Ishikawa (cell line): Measurements from ENCODE around the gene GDAP1L1.

Source experiments
- CEBPB ChIP-seq: IDR thresholded peaks from 2 replicates; pipeline ENCODE4 v1.6.1; 2012
- CREB1 ChIP-seq: IDR thresholded peaks from 2 replicates; pipeline ENCODE4 v1.6.1; 2012; ENCODE audit warnings: low read depth
- EGR1 ChIP-seq: IDR thresholded peaks from 2 replicates; pipeline ENCODE4 v1.6.1; 2012
- EP300 ChIP-seq: IDR thresholded peaks from 2 replicates; pipeline ENCODE4 v1.6.1; 2012; ENCODE audit warnings: borderline replicate concordance
- FOXM1 ChIP-seq: IDR thresholded peaks from 2 replicates; pipeline ENCODE4 v1.6.1; 2012; ENCODE audit warnings: low read depth, borderline replicate concordance
- MAX ChIP-seq: IDR thresholded peaks from 2 replicates; pipeline ENCODE4 v1.6.1; 2012
- NFIC ChIP-seq: IDR thresholded peaks from 2 replicates; pipeline ENCODE4 v1.6.1; 2012
- RAD21 ChIP-seq: IDR thresholded peaks from 2 replicates; pipeline ENCODE4 v1.6.1; 2012; ENCODE audit warnings: low read depth
- REST ChIP-seq: IDR thresholded peaks from 2 replicates; pipeline ENCODE4 v1.6.1; 2012; ENCODE audit warnings: low read depth, mild to moderate bottlenecking
- TAF1 ChIP-seq: IDR thresholded peaks from 2 replicates; pipeline ENCODE4 v1.6.1; 2012; ENCODE audit warnings: low read depth, mild to moderate bottlenecking
- TCF12 ChIP-seq: IDR thresholded peaks from 2 replicates; pipeline ENCODE4 v1.6.1; 2012; ENCODE audit warnings: low read depth
- TEAD4 ChIP-seq: IDR thresholded peaks from 2 replicates; pipeline ENCODE4 v1.6.1; 2012
- YY1 ChIP-seq: IDR thresholded peaks from 2 replicates; pipeline ENCODE4 v1.6.1; 2012; ENCODE audit warnings: low read depth
- ZBTB7A ChIP-seq: IDR thresholded peaks from 2 replicates; pipeline ENCODE4 v1.6.1; 2012; ENCODE audit warnings: low read depth
- TF ChIP-seq, protein P1 (sequence below): IDR thresholded peaks from 2 replicates; pipeline ENCODE4 v1.6.1; 2012

GDAP1L1 gene

DNA sequence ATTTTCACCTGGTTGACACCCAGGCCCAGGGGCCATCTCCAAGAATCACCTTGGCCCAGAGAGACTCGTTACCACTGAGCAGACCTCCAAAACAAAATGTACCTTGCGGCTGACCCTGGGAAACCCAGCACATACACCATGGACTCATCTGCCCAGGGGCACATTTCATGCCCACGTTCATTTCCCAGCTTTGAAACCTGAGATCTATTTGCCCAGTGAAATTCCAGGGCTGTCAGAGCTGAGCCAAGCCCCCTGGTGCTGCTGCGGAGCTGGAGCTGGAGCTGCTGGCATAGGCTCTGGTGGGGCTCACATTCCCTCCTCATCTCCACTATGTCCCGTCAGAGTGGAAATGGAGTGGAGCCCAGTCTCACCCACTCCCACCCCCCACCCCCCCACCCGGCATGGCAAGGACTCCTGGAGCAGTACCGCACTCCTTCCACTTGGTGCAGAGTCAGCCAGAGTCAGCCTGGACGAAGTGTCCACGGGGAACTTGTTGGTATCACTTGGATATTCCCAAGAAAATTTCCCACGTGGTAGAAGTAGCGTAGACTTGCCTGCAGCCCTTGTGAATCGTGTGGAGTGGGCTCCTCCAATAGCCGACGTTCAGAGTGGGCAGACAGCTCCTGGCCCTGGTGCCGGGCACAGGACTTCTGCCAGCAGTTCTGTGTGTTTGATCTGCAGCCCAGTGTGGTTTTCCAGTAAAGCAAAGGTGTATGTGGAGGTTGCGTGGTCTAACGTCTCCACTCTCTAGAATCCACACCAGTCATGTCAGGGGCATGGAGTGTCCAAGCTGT is 18.4 kb upstream of the GDAP1L1 start:
- no peak for TF ChIP-seq ZBTB7A
- no peak for TF ChIP-seq FOXM1
- peak; percentile 35; the same call in 1 of the 2 replicates for TF ChIP-seq TEAD4

DNA sequence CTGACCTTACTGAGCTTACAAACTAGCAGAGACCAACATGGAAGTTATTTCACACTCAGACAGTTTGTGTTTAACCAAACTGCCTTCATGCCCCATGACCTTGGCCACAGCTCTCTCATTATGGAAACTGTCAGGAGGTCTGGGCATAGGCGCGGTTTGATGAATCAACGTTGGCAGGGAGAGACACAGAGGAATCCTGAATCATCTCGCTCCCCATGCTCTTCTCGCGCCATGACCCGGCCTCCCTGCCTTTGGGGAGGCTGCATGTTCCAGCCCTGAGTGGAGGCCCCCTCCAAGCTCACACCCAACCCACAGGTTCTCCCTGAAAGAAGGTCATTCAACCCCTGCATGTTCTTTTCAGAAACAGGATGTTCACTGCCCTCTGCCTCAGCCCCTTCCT is 15.9 kb upstream of the GDAP1L1 start:
- no peak for TF ChIP-seq CEBPB
- TF ChIP-seq NFIC: no peak
- TF ChIP-seq, protein P1, sequence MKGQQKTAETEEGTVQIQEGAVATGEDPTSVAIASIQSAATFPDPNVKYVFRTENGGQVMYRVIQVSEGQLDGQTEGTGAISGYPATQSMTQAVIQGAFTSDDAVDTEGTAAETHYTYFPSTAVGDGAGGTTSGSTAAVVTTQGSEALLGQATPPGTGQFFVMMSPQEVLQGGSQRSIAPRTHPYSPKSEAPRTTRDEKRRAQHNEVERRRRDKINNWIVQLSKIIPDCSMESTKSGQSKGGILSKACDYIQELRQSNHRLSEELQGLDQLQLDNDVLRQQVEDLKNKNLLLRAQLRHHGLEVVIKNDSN: no peak
- TF ChIP-seq TAF1: no peak
- TF ChIP-seq EGR1: no peak
- no peak for TF ChIP-seq YY1
- TF ChIP-seq MAX: no peak
- TF ChIP-seq TCF12: no peak
- no peak for TF ChIP-seq CREB1
- no peak for TF ChIP-seq ZBTB7A
- no peak for TF ChIP-seq EP300
- no peak for TF ChIP-seq FOXM1
- TF ChIP-seq RAD21: no peak
- TF ChIP-seq REST: no peak
- TF ChIP-seq TEAD4: no peak

GRCh38 chr20:44231713-44232468 is 15.2 kb upstream of the GDAP1L1 start:
- no peak for TF ChIP-seq TCF12
- TF ChIP-seq EGR1: no peak
- no peak for TF ChIP-seq TAF1
- no peak for TF ChIP-seq YY1
- TF ChIP-seq FOXM1: no peak
- no peak for TF ChIP-seq MAX
- TF ChIP-seq, protein P1: no peak
- no peak for TF ChIP-seq NFIC
- no peak for TF ChIP-seq EP300
- TF ChIP-seq ZBTB7A: no peak
- TF ChIP-seq RAD21: no peak
- no peak for TF ChIP-seq CREB1
- no peak for TF ChIP-seq REST

DNA sequence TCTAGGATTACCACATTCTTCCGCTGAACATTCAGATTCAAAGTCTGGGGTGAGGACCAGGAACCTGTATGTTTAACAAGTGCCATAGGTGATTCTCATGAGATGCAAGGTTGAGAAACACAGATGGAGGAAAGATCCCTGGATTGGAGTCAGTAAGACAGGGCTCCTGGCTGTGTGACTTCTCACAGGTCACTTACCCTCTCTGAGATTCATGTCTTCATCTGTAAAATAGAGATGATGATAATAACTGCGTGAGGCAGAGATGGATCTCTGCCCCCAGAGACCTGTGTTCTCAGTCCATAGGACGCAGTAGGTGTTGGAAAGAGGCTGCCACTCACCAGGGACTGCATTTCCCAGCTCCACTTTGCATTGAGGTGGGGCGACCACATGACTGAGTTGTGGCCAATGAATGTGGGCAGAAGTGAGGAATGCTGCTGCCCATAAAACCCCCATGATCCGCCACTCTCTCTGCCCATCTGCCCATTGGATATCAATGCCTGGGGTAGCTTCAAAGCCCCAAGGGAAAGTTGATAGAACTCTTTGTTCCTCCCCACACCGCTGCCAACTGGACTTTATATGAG is 13.6 kb upstream of the GDAP1L1 start:
- TF ChIP-seq, protein P1: peak; percentile 54
- TF ChIP-seq EGR1: no peak

- TF ChIP-seq TEAD4 (no peak), CEBPB (no peak), ZBTB7A (no peak), REST (no peak), FOXM1 (no peak), TAF1 (no peak), RAD21 (no peak), YY1 (no peak), TCF12 (no peak), EGR1 (no peak), EP300 (no peak), CREB1 (no peak), NFIC (no peak), MAX (no peak)
- TF ChIP-seq, protein P1: no peak
These were observed 12.4 kb upstream of the GDAP1L1 start for GRCh38 chr20:44234566-44235317.
